Measurements from ENCODE around the gene ARHGAP22. TPM values are rescaled to one million over a fixed set of nuclear protein-coding genes. Genes with fewer than 3 reads are reported as not detected.

The ARHGAP22 gene
- total RNA-seq, 1 experiment from 2014 or later: 1.8 TPM

DNA sequence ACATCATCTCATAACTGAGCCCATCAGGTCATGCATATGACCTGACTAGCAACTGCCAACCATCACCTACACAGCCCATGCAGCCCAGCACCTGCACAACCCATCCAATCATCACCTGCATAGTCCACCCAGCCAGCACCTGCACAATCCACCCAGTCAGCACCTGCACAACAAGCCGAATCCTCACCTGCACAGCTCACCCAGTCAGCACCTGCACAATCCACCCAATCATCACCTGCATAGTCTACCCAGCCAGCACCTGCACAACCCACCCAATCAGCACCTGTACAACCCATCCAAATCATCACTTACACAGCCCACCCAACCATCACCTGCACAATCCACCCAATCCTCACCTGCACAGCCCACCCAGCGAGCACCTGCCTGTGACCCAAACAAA lies 46.4 kb upstream of the ARHGAP22 start:
- Histone ChIP-seq H3K36me3 (ENCODE audit: control insufficient read depth, insufficient read depth, low read length) (no peaks in the 10 kb centered on the region), H3K4me3 (ENCODE audit: low read depth in 2 of 2, low read length in 2 of 2) (no peak overlapping the region), H3K4me1 (ENCODE audit: control insufficient read depth, insufficient read depth, low read length) (no peaks in the 10 kb centered on the region), H3K9me3 (ENCODE audit: control insufficient read depth, insufficient read depth, low read depth, low read length) (no peaks in the 10 kb centered on the region), H3K27me3 (ENCODE audit: control insufficient read depth, insufficient read depth, low read length) (no peaks in the 10 kb centered on the region), H3K27ac (ENCODE audit: low read length) (no peak overlapping the region)
- intact Hi-C loops (cut with micrococcal nuclease; ENCODE audit: unreplicated experiment) (no loop called here), in situ Hi-C loops (cut with HindIII; ENCODE audit: low pct_unique_long_range_greater_than_20kb, low sequenced_read_pairs) (no loop called here)
- TF ChIP-seq SIN3A (IDR thresholded peaks at IDR 0.05; ENCODE audit: borderline replicate concordance, insufficient read depth, low read depth, low read length) (no peak), TCF7L2 (IDR thresholded peaks at IDR 0.05; ENCODE audit: low read depth, low read length) (no peak), POLR2AphosphoS5 (IDR thresholded peaks at IDR 0.05; ENCODE audit: low read depth, low read length) (no peak)
- TF ChIP-seq, protein P1, sequence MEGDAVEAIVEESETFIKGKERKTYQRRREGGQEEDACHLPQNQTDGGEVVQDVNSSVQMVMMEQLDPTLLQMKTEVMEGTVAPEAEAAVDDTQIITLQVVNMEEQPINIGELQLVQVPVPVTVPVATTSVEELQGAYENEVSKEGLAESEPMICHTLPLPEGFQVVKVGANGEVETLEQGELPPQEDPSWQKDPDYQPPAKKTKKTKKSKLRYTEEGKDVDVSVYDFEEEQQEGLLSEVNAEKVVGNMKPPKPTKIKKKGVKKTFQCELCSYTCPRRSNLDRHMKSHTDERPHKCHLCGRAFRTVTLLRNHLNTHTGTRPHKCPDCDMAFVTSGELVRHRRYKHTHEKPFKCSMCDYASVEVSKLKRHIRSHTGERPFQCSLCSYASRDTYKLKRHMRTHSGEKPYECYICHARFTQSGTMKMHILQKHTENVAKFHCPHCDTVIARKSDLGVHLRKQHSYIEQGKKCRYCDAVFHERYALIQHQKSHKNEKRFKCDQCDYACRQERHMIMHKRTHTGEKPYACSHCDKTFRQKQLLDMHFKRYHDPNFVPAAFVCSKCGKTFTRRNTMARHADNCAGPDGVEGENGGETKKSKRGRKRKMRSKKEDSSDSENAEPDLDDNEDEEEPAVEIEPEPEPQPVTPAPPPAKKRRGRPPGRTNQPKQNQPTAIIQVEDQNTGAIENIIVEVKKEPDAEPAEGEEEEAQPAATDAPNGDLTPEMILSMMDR (IDR thresholded peaks at IDR 0.05): no peak
- ChIA-PET CTCF (no interaction called here), POLR2A (no interaction called here)
- no TSS peak for BruUV-seq (replicated peaks)
- DNase-seq (ENCODE audit: low read depth, low spot score): no peak
- ATAC-seq: no peak

DNA sequence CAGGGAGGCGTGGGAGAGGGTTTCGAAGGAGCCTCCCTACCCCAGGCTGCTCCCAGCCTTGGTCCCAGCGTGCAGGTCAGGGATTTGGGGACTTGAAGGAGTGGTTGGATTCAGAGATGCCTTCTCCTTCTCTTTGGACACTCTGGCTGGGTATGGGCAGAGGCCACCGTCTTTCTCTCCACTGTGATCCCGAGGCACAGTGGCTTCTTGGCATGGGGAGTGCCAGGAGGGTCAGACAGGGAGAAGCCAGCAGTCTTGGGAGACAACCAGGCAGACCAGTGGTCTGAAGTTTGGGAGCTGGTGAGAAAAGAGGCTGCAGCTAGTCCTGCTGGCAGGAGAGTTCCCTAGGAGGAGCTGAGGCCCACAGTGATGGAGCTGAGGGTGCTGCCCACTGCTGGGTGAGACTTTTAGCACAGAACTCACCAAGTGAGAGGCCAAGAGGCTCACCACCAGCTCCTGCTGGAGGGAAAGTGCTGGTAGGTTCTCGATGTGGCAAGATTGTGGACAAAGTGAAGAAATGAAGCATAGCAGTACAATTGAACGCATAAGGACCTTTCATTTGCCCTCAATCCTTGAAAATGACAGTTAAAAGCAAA lies 44.6 kb upstream of the ARHGAP22 start:
- DNase-seq (ENCODE audit: low read depth, low spot score) (no peak), ATAC-seq (peak; percentile 68)
- no peaks in the 10 kb centered on the region for H3K36me3 ChIP-seq (ENCODE audit: control insufficient read depth, insufficient read depth, low read length)
- no peaks in the 10 kb centered on the region; the same call in none of the 2 replicates for H3K27me3 ChIP-seq (ENCODE audit: control insufficient read depth, insufficient read depth, low read length)
- no peaks in the 10 kb centered on the region for H3K9me3 ChIP-seq (ENCODE audit: control insufficient read depth, insufficient read depth, low read depth, low read length)
- intact Hi-C loops (cut with micrococcal nuclease; ENCODE audit: unreplicated experiment): no loop called here
- BruUV-seq (replicated peaks): no TSS peak
- in situ Hi-C loops (cut with HindIII; ENCODE audit: low pct_unique_long_range_greater_than_20kb, low sequenced_read_pairs): no loop called here
- POLR2A ChIA-PET: no interaction called here
- TF ChIP-seq, protein P1 (IDR thresholded peaks at IDR 0.05): no peak; the same call in 1 of the 2 replicates
- H3K4me3 ChIP-seq (ENCODE audit: low read depth in 2 of 2, low read length in 2 of 2): no peak overlapping the region
- H3K4me1 ChIP-seq (ENCODE audit: control insufficient read depth, insufficient read depth, low read length): no peaks in the 10 kb centered on the region
- CTCF ChIA-PET: interaction anchor here (0.6 to 0.7 kb wide), 2 partner anchors 97 to 152 kb away, joined by 3 to 10 read pairs; no protein-coding TSS in a partner anchor
- H3K27ac ChIP-seq (ENCODE audit: low read length): no peak overlapping the region

DNA sequence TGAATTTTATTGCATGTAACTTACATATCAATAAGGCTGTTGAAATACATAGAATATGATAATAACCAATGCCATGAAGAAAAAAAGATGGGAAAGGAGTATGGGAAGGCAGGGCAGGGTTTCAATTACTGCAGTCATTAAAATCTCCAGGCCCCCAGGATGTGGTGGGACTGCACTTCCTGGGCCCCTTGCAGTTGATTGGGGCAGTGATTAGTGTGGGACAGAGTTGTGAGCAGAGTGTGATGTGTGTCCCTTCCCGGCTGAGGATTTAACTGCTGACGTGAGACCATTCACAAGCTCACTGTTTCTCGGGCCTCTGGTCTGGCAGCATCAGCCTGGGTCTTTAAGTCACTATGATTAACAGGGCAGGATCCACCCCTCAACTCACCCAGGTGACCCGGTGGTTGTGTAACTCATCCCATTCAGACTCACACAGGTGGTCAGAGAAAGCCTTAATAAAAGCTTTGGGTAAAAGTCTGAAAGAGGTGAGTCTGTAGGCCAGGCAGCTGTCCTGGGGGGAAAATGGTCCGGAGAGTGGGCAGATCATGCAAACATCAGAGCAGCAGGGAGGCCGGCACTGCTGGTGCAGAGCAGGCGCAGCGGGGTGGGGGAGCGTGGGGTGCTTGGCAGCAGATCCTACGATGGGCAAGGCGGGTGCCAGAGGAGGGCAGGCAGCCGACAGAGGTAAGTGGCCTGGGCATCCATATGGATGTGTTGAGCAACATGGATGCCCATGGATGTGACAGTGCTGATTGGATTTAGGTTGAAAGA lies 43.5 kb upstream of the ARHGAP22 start:
- H3K36me3 ChIP-seq (ENCODE audit: control insufficient read depth, insufficient read depth, low read length): no peaks in the 10 kb centered on the region
- BruUV-seq (replicated peaks): no TSS peak
- H3K27ac ChIP-seq (ENCODE audit: low read length): no peak overlapping the region
- DNase-seq (ENCODE audit: low read depth, low spot score) (no peak), ATAC-seq (no peak)
- intact Hi-C loops (cut with micrococcal nuclease; ENCODE audit: unreplicated experiment): no loop called here
- no peaks in the 10 kb centered on the region for H3K9me3 ChIP-seq (ENCODE audit: control insufficient read depth, insufficient read depth, low read depth, low read length)
- CTCF ChIA-PET: no interaction called here
- no peaks in the 10 kb centered on the region; the same call in none of the 2 replicates for H3K27me3 ChIP-seq (ENCODE audit: control insufficient read depth, insufficient read depth, low read length)
- H3K4me3 ChIP-seq (ENCODE audit: low read depth in 2 of 2, low read length in 2 of 2): no peak overlapping the region
- TF ChIP-seq POLR2AphosphoS5 (IDR thresholded peaks at IDR 0.05; ENCODE audit: low read depth, low read length) (no peak), SIN3A (IDR thresholded peaks at IDR 0.05; ENCODE audit: borderline replicate concordance, insufficient read depth, low read depth, low read length) (no peak), TCF7L2 (IDR thresholded peaks at IDR 0.05; ENCODE audit: low read depth, low read length) (no peak)
- TF ChIP-seq, protein P1 (IDR thresholded peaks at IDR 0.05): no peak
- TF ChIP-seq, protein P2, sequence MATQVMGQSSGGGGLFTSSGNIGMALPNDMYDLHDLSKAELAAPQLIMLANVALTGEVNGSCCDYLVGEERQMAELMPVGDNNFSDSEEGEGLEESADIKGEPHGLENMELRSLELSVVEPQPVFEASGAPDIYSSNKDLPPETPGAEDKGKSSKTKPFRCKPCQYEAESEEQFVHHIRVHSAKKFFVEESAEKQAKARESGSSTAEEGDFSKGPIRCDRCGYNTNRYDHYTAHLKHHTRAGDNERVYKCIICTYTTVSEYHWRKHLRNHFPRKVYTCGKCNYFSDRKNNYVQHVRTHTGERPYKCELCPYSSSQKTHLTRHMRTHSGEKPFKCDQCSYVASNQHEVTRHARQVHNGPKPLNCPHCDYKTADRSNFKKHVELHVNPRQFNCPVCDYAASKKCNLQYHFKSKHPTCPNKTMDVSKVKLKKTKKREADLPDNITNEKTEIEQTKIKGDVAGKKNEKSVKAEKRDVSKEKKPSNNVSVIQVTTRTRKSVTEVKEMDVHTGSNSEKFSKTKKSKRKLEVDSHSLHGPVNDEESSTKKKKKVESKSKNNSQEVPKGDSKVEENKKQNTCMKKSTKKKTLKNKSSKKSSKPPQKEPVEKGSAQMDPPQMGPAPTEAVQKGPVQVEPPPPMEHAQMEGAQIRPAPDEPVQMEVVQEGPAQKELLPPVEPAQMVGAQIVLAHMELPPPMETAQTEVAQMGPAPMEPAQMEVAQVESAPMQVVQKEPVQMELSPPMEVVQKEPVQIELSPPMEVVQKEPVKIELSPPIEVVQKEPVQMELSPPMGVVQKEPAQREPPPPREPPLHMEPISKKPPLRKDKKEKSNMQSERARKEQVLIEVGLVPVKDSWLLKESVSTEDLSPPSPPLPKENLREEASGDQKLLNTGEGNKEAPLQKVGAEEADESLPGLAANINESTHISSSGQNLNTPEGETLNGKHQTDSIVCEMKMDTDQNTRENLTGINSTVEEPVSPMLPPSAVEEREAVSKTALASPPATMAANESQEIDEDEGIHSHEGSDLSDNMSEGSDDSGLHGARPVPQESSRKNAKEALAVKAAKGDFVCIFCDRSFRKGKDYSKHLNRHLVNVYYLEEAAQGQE (IDR thresholded peaks at IDR 0.05; ENCODE audit: insufficient read depth in 1 of 2, low read depth in 2 of 2, low read length in 1 of 2): no peak
- no peaks in the 10 kb centered on the region for H3K4me1 ChIP-seq (ENCODE audit: control insufficient read depth, insufficient read depth, low read length)
- POLR2A ChIA-PET: no interaction called here
- in situ Hi-C loops (cut with HindIII; ENCODE audit: low pct_unique_long_range_greater_than_20kb, low sequenced_read_pairs): no loop called here
